Kidney epithelial cell (primary cell): Measurements from ENCODE around the gene CCR9. TPM values are rescaled to one million over a fixed set of nuclear protein-coding genes. Genes with fewer than 3 reads are reported as not detected.
A peak's percentile ranks its signal among the peaks of the same experiment; 100 is the strongest.

Experiments
- DNase-seq: peaks from one replicate; pipeline ENCODE4 v3.0.0-alpha.2; 2010; ENCODE audit warnings: low read depth
- H3K27me3 ChIP-seq: 2 replicates; pipeline ENCODE4 v1.6.0; 2011; ENCODE audit warnings: low read length; ENCODE audit not compliant: control insufficient read depth, insufficient read depth
- H3K36me3 ChIP-seq: 2 replicates; pipeline ENCODE4 v1.5.1; 2011; ENCODE audit warnings: low read length; ENCODE audit not compliant: control insufficient read depth, insufficient read depth
- H3K4me3 ChIP-seq: 2 replicates; pipeline ENCODE4 v1.5.1; 2011; ENCODE audit warnings: low read depth, mild to moderate bottlenecking, control low read depth, low read length
- CTCF ChIP-seq: IDR thresholded peaks from 2 replicates; pipeline ENCODE4 v1.5.1; 2011; ENCODE audit warnings: mild to moderate bottlenecking, moderate library complexity, low read length, control low read depth, inconsistent platforms; ENCODE audit not compliant: insufficient read depth, poor library complexity, severe bottlenecking
- total RNA-seq: library from RNA; depleted of rRNA; stranded (reverse); fragments of >200 nt; gene quantifications from 2 replicates; pipeline ENCODE4 v1.2.3, GENCODE V29; 2015

CCR9 gene
- not detected in 2 replicates for total RNA-seq

- no peaks in the 10 kb centered on the region for H3K27me3 ChIP-seq
- TF ChIP-seq CTCF = no peak
- no peak within 1 kb of the TSS for H3K4me3 ChIP-seq
- DNase-seq = no peak
- H3K36me3 ChIP-seq = no peaks in the 10 kb centered on the region
These were observed at the start of gene CCR9 for GRCh38 chr3:45885979-45886705. Gene CCR9, plus strand, starts transcription at chr3:45886543. Its CDS starts 8,391 bp downstream, at chr3:45894934.

GRCh38 chr3:45838466-45838865 lies 47.9 kb upstream of the CCR9 start:
- H3K36me3 ChIP-seq = no peaks in the 10 kb centered on the region
- no peak overlapping the region for H3K4me3 ChIP-seq
- no peak for TF ChIP-seq CTCF
- no peak for DNase-seq
- H3K27me3 ChIP-seq = no peaks in the 10 kb centered on the region

- no peak for TF ChIP-seq CTCF
- Histone ChIP-seq H3K27me3 (no peaks in the 10 kb centered on the region), H3K36me3 (no peaks in the 10 kb centered on the region), H3K4me3 (peak overlapping the region; percentile 89)
- DNase-seq = no peak
These were observed 45.0 kb upstream of the CCR9 start for GRCh38 chr3:45841420-45841756.

GRCh38 chr3:45841757-45842491 lies 44.4 kb upstream of the CCR9 start, which contains the start of gene LZTFL1:
Gene LZTFL1, minus strand, starts transcription at chr3:45842119. Its CDS starts 128 bp downstream, at chr3:45841991.
- no peak for TF ChIP-seq CTCF
- H3K36me3 ChIP-seq = no peaks in the 10 kb centered on the region
- H3K4me3 ChIP-seq = peak within 1 kb of the TSS; percentile 89
- no peaks in the 10 kb centered on the region for H3K27me3 ChIP-seq
- DNase-seq = peak; percentile 92

- H3K4me3 ChIP-seq = no peak overlapping the region
- no peaks in the 10 kb centered on the region for H3K36me3 ChIP-seq
- no peak for DNase-seq
- TF ChIP-seq CTCF = no peak
- peaks cover 2% of the 10 kb centered on the region for H3K27me3 ChIP-seq
These were observed 43.3 kb upstream of the CCR9 start for GRCh38 chr3:45842851-45843625.
